OCI-LY3 (cell line): ENCODE measurements around the gene EIF5.

Experiments
- CTCF ChIP-seq: fragments of 200-600, 300-600 bp; sonication (generic); IDR thresholded peaks from 2 replicates; pipeline ENCODE4 v1.5.1; 2014; ENCODE audit warnings: antibody characterized with exemption, low read length, low read depth
- EZH2phosphoT487 ChIP-seq: fragments of 200-600 bp; shearing (Covaris generic); IDR thresholded peaks from 2 replicates; pipeline ENCODE4 v1.6.1; 2018; ENCODE audit warnings: antibody characterized with exemption, mixed run types, low read depth

GRCh38 chr14:103393070-103393469 is 59.0 kb downstream of the EIF5 start:
- TF ChIP-seq CTCF (no peak), EZH2phosphoT487 (no peak)
